ENCODE data around the gene GCH1.
A peak's percentile ranks its signal among the peaks of the same experiment; 100 is the strongest.
"Not testable (repeated sequence)": the region's sequence is repeated elsewhere in the genome, so short reads cannot be mapped to it uniquely, and the experiment has no call there.

Gene GCH1

GRCh38 chr14:54818201-54819133, 84.2 kb downstream of the GCH1 start:
- no peak for DNase-seq (ENCODE audit: low spot score)

- DNase-seq (ENCODE audit: low spot score) = no peak
Measured at GRCh38 chr14:54817506-54817905, 85.1 kb downstream of the GCH1 start.

GRCh38 chr14:54816450-54816849, 86.2 kb downstream of the GCH1 start:
- no peak for DNase-seq (ENCODE audit: low spot score)

GRCh38 chr14:54815515-54815914, 87.1 kb downstream of the GCH1 start:
- no peak for DNase-seq (ENCODE audit: low spot score)

- DNase-seq (ENCODE audit: low spot score) = no peak
Measured at GRCh38 chr14:54815016-54815415, 87.6 kb downstream of the GCH1 start.

GRCh38 chr14:54814076-54814475, 88.5 kb downstream of the GCH1 start:
- DNase-seq (ENCODE audit: low spot score) = no peak

GRCh38 chr14:54813081-54813480, 89.5 kb downstream of the GCH1 start:
- DNase-seq (ENCODE audit: low spot score) = no peak

GRCh38 chr14:54812617-54813016, 90.0 kb downstream of the GCH1 start:
- no peak for DNase-seq (ENCODE audit: low spot score)

- no peak for DNase-seq (ENCODE audit: low spot score)
Measured at GRCh38 chr14:54809767-54810166, 92.9 kb downstream of the GCH1 start.

- no peak for DNase-seq (ENCODE audit: low spot score)
Measured at GRCh38 chr14:54808326-54809161, 94.1 kb downstream of the GCH1 start.

- no peak for DNase-seq (ENCODE audit: low spot score)
Measured at GRCh38 chr14:54807881-54808280, 94.7 kb downstream of the GCH1 start.

GRCh38 chr14:54807428-54807827, 95.2 kb downstream of the GCH1 start:
- no peak for DNase-seq (ENCODE audit: low spot score)

GRCh38 chr14:54806616-54807015, 96.0 kb downstream of the GCH1 start:
- no peak for DNase-seq (ENCODE audit: low spot score)

- DNase-seq (ENCODE audit: low spot score) = peak; percentile 60
Measured at GRCh38 chr14:54805445-54806322, 96.9 kb downstream of the GCH1 start.

GRCh38 chr14:54805070-54805444, 97.6 kb downstream of the GCH1 start:
- no peak for DNase-seq (ENCODE audit: low spot score)

- no peak for DNase-seq (ENCODE audit: low spot score)
Measured at GRCh38 chr14:54804538-54805041, 98.0 kb downstream of the GCH1 start.

- DNase-seq (ENCODE audit: low spot score) = no peak
Measured at GRCh38 chr14:54803926-54804537, 98.6 kb downstream of the GCH1 start.

GRCh38 chr14:54803396-54803795, 99.2 kb downstream of the GCH1 start:
- no peak for DNase-seq (ENCODE audit: low spot score)

- not testable (repeated sequence) for DNase-seq (ENCODE audit: low spot score)
Measured at GRCh38 chr14:54801482-54801881, 101.1 kb downstream of the GCH1 start.

- no peak for DNase-seq (ENCODE audit: low spot score)
Measured at GRCh38 chr14:54798465-54799124, 104.0 kb downstream of the GCH1 start.

GRCh38 chr14:54797986-54798385, 104.6 kb downstream of the GCH1 start:
- no peak for DNase-seq (ENCODE audit: low spot score)

All from putamen (tissue), 1 donor.